Lower leg skin (tissue), 3 donors: Measurements from ENCODE around the gene NEUROD6.

Experiments
- POLR2A ChIP-seq, 2 donors: fragments of 450-650 bp; IDR thresholded peaks; one replicate each; pipeline ENCODE4 v1.6.1; 2016 to 2017; ENCODE audit warnings: antibody characterized with exemption in 2 of 2, mild to moderate bottlenecking in 1 of 2, moderate library complexity in 1 of 2
- TF ChIP-seq, protein P1 (sequence below), 3 donors: fragments of 450-650 bp; IDR thresholded peaks; one replicate each; pipeline ENCODE4 v1.5.1; 2016; ENCODE audit warnings: antibody characterized with exemption in 3 of 3, mild to moderate bottlenecking in 3 of 3, moderate library complexity in 2 of 3

- TF ChIP-seq, protein P1, sequence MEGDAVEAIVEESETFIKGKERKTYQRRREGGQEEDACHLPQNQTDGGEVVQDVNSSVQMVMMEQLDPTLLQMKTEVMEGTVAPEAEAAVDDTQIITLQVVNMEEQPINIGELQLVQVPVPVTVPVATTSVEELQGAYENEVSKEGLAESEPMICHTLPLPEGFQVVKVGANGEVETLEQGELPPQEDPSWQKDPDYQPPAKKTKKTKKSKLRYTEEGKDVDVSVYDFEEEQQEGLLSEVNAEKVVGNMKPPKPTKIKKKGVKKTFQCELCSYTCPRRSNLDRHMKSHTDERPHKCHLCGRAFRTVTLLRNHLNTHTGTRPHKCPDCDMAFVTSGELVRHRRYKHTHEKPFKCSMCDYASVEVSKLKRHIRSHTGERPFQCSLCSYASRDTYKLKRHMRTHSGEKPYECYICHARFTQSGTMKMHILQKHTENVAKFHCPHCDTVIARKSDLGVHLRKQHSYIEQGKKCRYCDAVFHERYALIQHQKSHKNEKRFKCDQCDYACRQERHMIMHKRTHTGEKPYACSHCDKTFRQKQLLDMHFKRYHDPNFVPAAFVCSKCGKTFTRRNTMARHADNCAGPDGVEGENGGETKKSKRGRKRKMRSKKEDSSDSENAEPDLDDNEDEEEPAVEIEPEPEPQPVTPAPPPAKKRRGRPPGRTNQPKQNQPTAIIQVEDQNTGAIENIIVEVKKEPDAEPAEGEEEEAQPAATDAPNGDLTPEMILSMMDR (IDR thresholded peaks at IDR 0.05), result no peak
- TF ChIP-seq POLR2A (IDR thresholded peaks at IDR 0.05), result no peak
These were observed 19.9 kb downstream of the NEUROD6 start for GRCh38 chr7:31320675-31321074.
